Heart right ventricle (tissue), 16 donors: ENCODE data around the gene APLNR. TPM values are rescaled to one million over a fixed set of nuclear protein-coding genes. Genes with fewer than 3 reads are reported as not detected.

Experiments
- ATAC-seq, 8 donors: fragments of 200-7000 bp; cut with Tn5 transposase; one replicate each; pipeline ENCODE4 v1.9.1; 2020; ENCODE audit warnings: mild to moderate bottlenecking in 8 of 8, moderate library complexity in 8 of 8, moderate number of reproducible peaks in 1 of 8
- DNase-seq, 2 donors: peaks; one replicate each; pipeline ENCODE4 v3.0.0-alpha.2; 2020
- H3K27ac ChIP-seq, 10 donors: fragments of 200-600 bp; sonication (generic) in 2 of 10; one replicate each; pipeline versions ENCODE4 v1.5.0 to v1.8.0; 2020 to 2022; ENCODE audit warnings: mild to moderate bottlenecking in 3 of 10
- H3K27me3 ChIP-seq, 7 donors: fragments of 200-600 bp; one replicate each; pipeline ENCODE4 v1.8.0; 2021 to 2022; ENCODE audit warnings: mild to moderate bottlenecking in 2 of 7
- H3K36me3 ChIP-seq, 9 donors: fragments of 200-600 bp; sonication (generic) in 1 of 9; one replicate each; pipeline versions ENCODE4 v1.5.0 to v1.8.0; 2020 to 2022; ENCODE audit warnings: mild to moderate bottlenecking in 2 of 9
- H3K4me1 ChIP-seq, 9 donors: fragments of 200-600 bp; sonication (generic) in 1 of 9; one replicate each; pipeline versions ENCODE4 v1.5.0 to v1.8.0; 2020 to 2022; ENCODE audit warnings: mild to moderate bottlenecking in 4 of 9
- H3K4me3 ChIP-seq, 10 donors: fragments of 200-600 bp; sonication (generic) in 2 of 10; one replicate each; pipeline versions ENCODE4 v1.5.0 to v1.8.0; 2020 to 2022; ENCODE audit warnings: mild to moderate bottlenecking in 7 of 10, moderate library complexity in 2 of 10
- H3K9me3 ChIP-seq, 11 donors: fragments of 200-600 bp in 10 of 11; sonication (generic) in 2 of 11; one replicate each; pipeline versions ENCODE4 v1.5.0 to v1.8.0; 2013 to 2022; ENCODE audit warnings: mild to moderate bottlenecking in 2 of 11, control low read depth in 1 of 11, moderate library complexity in 1 of 11
- CTCF ChIP-seq, 9 donors: fragments of 200-600 bp; sonication (generic) in 2 of 9; IDR thresholded peaks; one replicate each; pipeline versions ENCODE4 v1.5.0 to v1.8.0; 2021 to 2022; ENCODE audit warnings: antibody characterized with exemption in 9 of 9, mild to moderate bottlenecking in 5 of 9, moderate library complexity in 1 of 9
- WGBS, 2 donors: extraction: QIAGEN DNeasy Blood & Tissue Kit; methylation state at CpG; one replicate each; pipeline ENCODE4 v1.1.7; 2013; ENCODE audit warnings: inconsistent platforms in 1 of 2; 5-methylcytosine and 5-hydroxymethylcytosine counted together
- intact Hi-C, 10 donors: fragments of 100-400 bp; cut with DNase I; formaldehyde crosslinking; loops; one replicate each; pipeline versions ENCODE4 v1.11.1 to v1.14.2; 2022
- polyA plus RNA-seq, 2 donors: library from polyadenylated mRNA; stranded (reverse); fragments of 200-250 nt; gene quantifications; one replicate each; pipeline ENCODE4 v1.2.3, GENCODE V29; 2013
- total RNA-seq, 10 donors: library from RNA; stranded (reverse); fragmentation: NEBNext Ultra II Directional in 3 of 10; extraction: Animal tissue kit (Norgen Biotek cat#: 25700) in 3 of 10; gene quantifications; one replicate each; pipeline versions ENCODE4 v1.2.1 to v1.2.4, GENCODE V29; 2021 to 2023
- donor health status: Arrhythmogenic right ventricular cardiomyopathy.
- donor health status: ischemic (EF 13 %, LVEDD 7.1; RV severe dilation, severe dysfunction).
- donor health status: healthy with polysubstance abuse.
- donor health status: DM: no; HTN: yes; CAD: no.
- donor health status: DM: no; HTN: no; CAD: no.
- donor health status: ischemic (EF 25% LVEDD 6.9; RV normal size, moderate dysfunction).
- donor health status: ischemic (EF 25% LVEDD 5.7; RV mildly dilated, moderate dysfunction).
- donor health status: healthy.
- donor health status: DM: yes; HTN: yes; CAD: no.
- donor health status: Ischemic cardiomyopathy.
- donor health status: ischemic (EF 35%, LVEDD 5.7; RV mildly dilated, moderate dysfunction).
- donor health status: nonischemic (EF 11% LVEDD 7.7; RV severe dilation, severe dysfunction).
- donor health status: DM: yes; HTN: yes; CAD: no.
- donor health status: PGD.
- donor health status: ischemic (EF 29% LVEDD 5.4; RV normal size, mild dysfunction).
- donor health status: nonischemic (EF 23%, LVEDD 6.1; RV moderate dilation, normal function).

The APLNR gene
- total and polyA plus RNA-seq, 12 donors, result 2.0 to 39.3 (median 11.8) TPM

GRCh38 chr11:57224128-57224527, 12.9 kb downstream of the APLNR start:
- peaks cover 0 to 43% (median 33%) of the 10 kb centered on the region in 9 donors for H3K4me1 ChIP-seq
- H3K27me3 ChIP-seq, result peaks cover 0 to 6% (median 0%) of the 10 kb centered on the region in 7 donors
- no peaks in the 10 kb centered on the region for H3K9me3 ChIP-seq
- no peaks in the 10 kb centered on the region for H3K36me3 ChIP-seq
- no peak for DNase-seq
- WGBS, 2 donors, result 89 to 91% methylated on average over 2 of the region's 2 CpGs
- no peak overlapping the region for H3K27ac ChIP-seq
- no peak for ATAC-seq
- no peak for TF ChIP-seq CTCF (IDR thresholded peaks at IDR 0.05)
- H3K4me3 ChIP-seq, result no peak overlapping the region
- intact Hi-C loops, result no loop called here

DNA sequence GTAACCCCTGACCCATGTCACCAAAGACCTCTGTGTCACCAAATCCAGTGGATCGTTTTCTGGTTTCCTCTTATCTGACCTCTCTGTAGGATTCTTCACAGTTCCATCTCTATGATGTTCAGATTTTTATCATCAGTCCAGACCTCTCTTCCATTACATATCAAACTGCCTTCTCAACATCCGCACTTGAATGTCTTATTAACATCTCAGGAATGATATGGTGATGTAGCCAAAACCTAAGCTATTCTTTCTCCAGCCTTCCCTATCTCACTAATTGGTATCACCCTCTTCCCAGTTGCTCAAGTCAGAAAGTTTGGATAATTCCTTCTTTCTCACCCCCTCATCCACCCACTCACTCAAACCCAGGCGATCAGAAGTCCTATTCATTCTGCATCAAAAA, 13.4 kb downstream of the APLNR start:
- Histone ChIP-seq H3K4me3 (no peak overlapping the region), H3K27ac (peak overlapping the region in 1 of 10 donors; percentile 3), H3K36me3 (no peaks in the 10 kb centered on the region), H3K27me3 (peaks cover 0 to 3% (median 0%) of the 10 kb centered on the region in 7 donors), H3K9me3 (no peaks in the 10 kb centered on the region), H3K4me1 (peaks cover 0 to 46% (median 38%) of the 10 kb centered on the region in 9 donors)
- ATAC-seq, result no peak
- DNase-seq, result no peak
- intact Hi-C loops, result no loop called here
- WGBS, 2 donors, result 80 to 86% methylated on average over 3 of the region's 3 CpGs
- TF ChIP-seq CTCF (IDR thresholded peaks at IDR 0.05), result no peak

- TF ChIP-seq CTCF (IDR thresholded peaks at IDR 0.05), result no peak
- H3K4me3 ChIP-seq, result no peak overlapping the region
- H3K27ac ChIP-seq, result peak overlapping the region in 5 of 10 donors; percentile 31 to 66 (median 39)
- H3K9me3 ChIP-seq, result no peaks in the 10 kb centered on the region
- DNase-seq (no peak), ATAC-seq (peak in 6 of 8 donors; percentile 20 to 75 (median 36))
- H3K4me1 ChIP-seq, result peaks cover 0 to 40% (median 31%) of the 10 kb centered on the region in 9 donors
- intact Hi-C loops, result no loop called here
- WGBS, 2 donors, result 30 to 34% methylated on average over 1 of the region's 1 CpG
- H3K27me3 ChIP-seq, result no peaks in the 10 kb centered on the region
- no peaks in the 10 kb centered on the region for H3K36me3 ChIP-seq
Observed at GRCh38 chr11:57222239-57222638, 14.8 kb downstream of the APLNR start.

- TF ChIP-seq CTCF (IDR thresholded peaks at IDR 0.05), result no peak
- ATAC-seq (peak in 5 of 8 donors; percentile 32 to 65 (median 41)), DNase-seq (no peak)
- WGBS, 2 donors, result 30 to 33% methylated on average over 6 of the region's 6 CpGs
- Histone ChIP-seq H3K9me3 (no peaks in the 10 kb centered on the region), H3K4me3 (no peak overlapping the region), H3K27me3 (no peaks in the 10 kb centered on the region), H3K4me1 (peaks cover 0 to 69% (median 51%) of the 10 kb centered on the region in 9 donors), H3K36me3 (no peaks in the 10 kb centered on the region), H3K27ac (peak overlapping the region in 9 of 10 donors; percentile 10 to 63 (median 47))
- intact Hi-C loops, result no loop called here
Observed at GRCh38 chr11:57219021-57219627, 17.9 kb downstream of the APLNR start.
